ENCODE results near the gene MAP6. TPM values are rescaled to one million over a fixed set of nuclear protein-coding genes. Genes with fewer than 3 reads are reported as not detected.

MAP6 gene
- total RNA-seq, 1 donor from 2014 or later, result 0.92 TPM

GRCh38 chr11:75635066-75635862 lies 33.6 kb downstream of the MAP6 start:
- H3K9me3 Mint-ChIP-seq, result no peaks in the 10 kb centered on the region

GRCh38 chr11:75633409-75634066 lies 35.3 kb downstream of the MAP6 start:
- DNase-seq (ENCODE audit: low spot score in 2 of 2, unreplicated experiment in 2 of 2), result no peak
- Mint-ChIP-seq H3K4me3 (no peak overlapping the region), H3K9me3 (no peaks in the 10 kb centered on the region), H3K36me3 (no peaks in the 10 kb centered on the region), H3K27ac (no peak overlapping the region), H3K27me3 (ENCODE audit: low read depth) (peaks cover 15% of the 10 kb centered on the region), H3K4me1 (peaks cover 15% of the 10 kb centered on the region)
- TF ChIP-seq CTCF (IDR thresholded peaks at IDR 0.05; ENCODE audit: unreplicated experiment), result no peak

More at GRCh38 chr11:75635066-75635862, 33.6 kb downstream of the MAP6 start:
- Mint-ChIP-seq H3K27ac (no peak overlapping the region), H3K4me3 (no peak overlapping the region), H3K27me3 (ENCODE audit: low read depth) (peaks cover 7% of the 10 kb centered on the region), H3K36me3 (no peaks in the 10 kb centered on the region), H3K4me1 (peaks cover 31% of the 10 kb centered on the region)
- no peak for TF ChIP-seq CTCF (IDR thresholded peaks at IDR 0.05; ENCODE audit: unreplicated experiment)
- DNase-seq (ENCODE audit: low spot score in 2 of 2, unreplicated experiment in 2 of 2), result no peak

GRCh38 chr11:75632962-75633361 lies 35.9 kb downstream of the MAP6 start:
- Mint-ChIP-seq H3K27ac (no peak overlapping the region), H3K9me3 (no peaks in the 10 kb centered on the region), H3K27me3 (ENCODE audit: low read depth) (peaks cover 16% of the 10 kb centered on the region), H3K4me3 (no peak overlapping the region), H3K4me1 (peaks cover 15% of the 10 kb centered on the region), H3K36me3 (no peaks in the 10 kb centered on the region)
- no peak for DNase-seq (ENCODE audit: low spot score in 2 of 2, unreplicated experiment in 2 of 2)
- no peak for TF ChIP-seq CTCF (IDR thresholded peaks at IDR 0.05; ENCODE audit: unreplicated experiment)

GRCh38 chr11:75632450-75632849 lies 36.4 kb downstream of the MAP6 start:
- peaks cover 15% of the 10 kb centered on the region for H3K4me1 Mint-ChIP-seq
- no peak overlapping the region for H3K27ac Mint-ChIP-seq
- H3K36me3 Mint-ChIP-seq, result no peaks in the 10 kb centered on the region
- no peak for DNase-seq (ENCODE audit: low spot score in 2 of 2, unreplicated experiment in 2 of 2)
- no peaks in the 10 kb centered on the region for H3K9me3 Mint-ChIP-seq
- peaks cover 18% of the 10 kb centered on the region for H3K27me3 Mint-ChIP-seq (ENCODE audit: low read depth)
- H3K4me3 Mint-ChIP-seq, result no peak overlapping the region
- no peak for TF ChIP-seq CTCF (IDR thresholded peaks at IDR 0.05; ENCODE audit: unreplicated experiment)

GRCh38 chr11:75631086-75631730 lies 37.6 kb downstream of the MAP6 start:
- Mint-ChIP-seq H3K36me3 (no peaks in the 10 kb centered on the region), H3K27me3 (ENCODE audit: low read depth) (peaks cover 15% of the 10 kb centered on the region), H3K4me3 (no peak overlapping the region), H3K9me3 (no peaks in the 10 kb centered on the region), H3K4me1 (peaks cover 23% of the 10 kb centered on the region), H3K27ac (no peak overlapping the region)
- no peak for DNase-seq (ENCODE audit: low spot score in 2 of 2, unreplicated experiment in 2 of 2)
- no peak for TF ChIP-seq CTCF (IDR thresholded peaks at IDR 0.05; ENCODE audit: unreplicated experiment)
